Measurements from ENCODE around the gene OR52K1.
A peak's percentile ranks its signal among the peaks of the same experiment; 100 is the strongest.
"Not testable (repeated sequence)": the region's sequence is repeated elsewhere in the genome, so short reads cannot be mapped to it uniquely, and the experiment has no call there.

The OR52K1 gene

DNA sequence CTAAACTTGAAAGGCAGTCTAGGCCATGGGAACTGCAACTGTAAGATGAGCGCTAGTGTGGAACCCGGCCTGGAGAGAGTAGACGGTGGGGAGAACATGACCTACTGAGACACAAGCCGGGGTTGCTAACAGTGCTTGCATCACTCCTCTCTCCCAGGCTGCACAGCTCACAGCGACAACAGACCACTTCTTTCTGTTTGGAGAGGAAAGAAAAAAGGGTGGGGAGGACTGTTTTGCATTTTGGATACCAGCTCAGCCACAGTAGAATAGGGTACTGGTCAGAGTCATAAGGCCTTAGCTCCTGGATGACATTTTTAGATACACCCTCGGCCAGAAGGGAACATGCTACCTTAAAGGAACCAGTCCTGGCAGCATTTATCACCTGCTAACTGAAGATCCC lies 40.3 kb downstream of the OR52K1 start:
- DNase-seq (ENCODE audit: low spot score in 2 of 2) (no peak), ATAC-seq (no peak)
- Mint-ChIP-seq H3K4me3 (no peak overlapping the region), H3K27ac (no peak overlapping the region), H3K9me3 (no peaks in the 10 kb centered on the region), H3K36me3 (no peaks in the 10 kb centered on the region), H3K4me1 (no peaks in the 10 kb centered on the region)

DNA sequence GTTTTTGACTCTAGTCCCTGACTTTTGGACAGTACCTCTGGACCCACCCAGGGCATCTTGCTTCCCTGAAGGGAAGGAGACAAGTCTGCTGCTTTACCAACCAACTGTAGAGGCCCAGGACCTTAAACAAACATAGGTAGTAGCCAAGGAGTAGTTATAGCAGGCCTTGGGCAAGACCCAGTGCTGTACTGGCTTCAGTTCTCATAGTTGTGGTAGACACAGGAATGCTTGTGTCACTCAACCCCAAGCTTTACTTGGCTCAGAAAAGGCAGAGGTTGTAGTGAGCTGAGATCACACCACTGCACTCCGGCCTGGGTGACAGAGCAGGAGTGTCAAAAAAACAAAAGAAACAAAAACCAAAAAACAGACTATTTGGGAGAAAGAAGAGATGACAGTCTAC lies 41.2 kb downstream of the OR52K1 start:
- DNase-seq (ENCODE audit: low spot score in 2 of 2) (no peak), ATAC-seq (no peak)
- H3K27ac Mint-ChIP-seq: no peak overlapping the region
- no peaks in the 10 kb centered on the region for H3K4me1 Mint-ChIP-seq
- H3K9me3 Mint-ChIP-seq: no peaks in the 10 kb centered on the region
- no peaks in the 10 kb centered on the region for H3K36me3 Mint-ChIP-seq
- H3K4me3 Mint-ChIP-seq: no peak overlapping the region

GRCh38 chr11:4527926-4528325 lies 45.5 kb downstream of the OR52K1 start:
- Mint-ChIP-seq H3K4me1 (no peaks in the 10 kb centered on the region), H3K36me3 (no peaks in the 10 kb centered on the region), H3K9me3 (no peaks in the 10 kb centered on the region), H3K27ac (no peak overlapping the region), H3K4me3 (no peak overlapping the region)
- DNase-seq (ENCODE audit: low spot score in 2 of 2): no peak
- no peak for ATAC-seq

DNA sequence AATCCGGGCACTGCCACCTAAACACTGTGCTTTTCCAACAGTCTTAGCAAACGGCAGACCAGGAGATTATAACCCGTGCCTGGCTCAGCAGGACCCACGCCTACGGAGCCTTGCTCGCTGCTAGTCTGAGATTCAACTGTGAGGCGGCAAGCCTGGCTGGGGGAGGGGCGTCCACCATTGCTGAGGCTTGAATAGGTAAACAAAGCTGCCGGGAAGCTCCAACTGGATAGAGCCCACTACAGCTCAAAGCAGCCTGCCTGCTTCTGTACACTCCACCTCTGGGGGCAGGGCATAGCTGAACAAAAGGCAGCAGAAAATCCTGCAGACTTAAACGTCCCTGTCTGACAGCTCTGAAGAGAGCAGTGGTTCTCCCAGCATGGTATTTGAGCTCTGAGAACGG lies 49.2 kb downstream of the OR52K1 start:
- H3K36me3 Mint-ChIP-seq; ATAC-seq; H3K4me3 Mint-ChIP-seq; DNase-seq (ENCODE audit: low spot score in 2 of 2); H3K27ac Mint-ChIP-seq; H3K4me1 Mint-ChIP-seq; H3K9me3 Mint-ChIP-seq: not testable (repeated sequence)

- ATAC-seq (peak; percentile 72), DNase-seq (ENCODE audit: low spot score in 2 of 2) (peak; percentile 6 to 59)
- no peak overlapping the region for H3K4me3 Mint-ChIP-seq
- H3K27ac Mint-ChIP-seq: no peak overlapping the region
- no peaks in the 10 kb centered on the region for H3K4me1 Mint-ChIP-seq
- no peaks in the 10 kb centered on the region for H3K9me3 Mint-ChIP-seq
- no peaks in the 10 kb centered on the region for H3K36me3 Mint-ChIP-seq
Observed at GRCh38 chr11:4539603-4540219, 57.3 kb downstream of the OR52K1 start.

DNA sequence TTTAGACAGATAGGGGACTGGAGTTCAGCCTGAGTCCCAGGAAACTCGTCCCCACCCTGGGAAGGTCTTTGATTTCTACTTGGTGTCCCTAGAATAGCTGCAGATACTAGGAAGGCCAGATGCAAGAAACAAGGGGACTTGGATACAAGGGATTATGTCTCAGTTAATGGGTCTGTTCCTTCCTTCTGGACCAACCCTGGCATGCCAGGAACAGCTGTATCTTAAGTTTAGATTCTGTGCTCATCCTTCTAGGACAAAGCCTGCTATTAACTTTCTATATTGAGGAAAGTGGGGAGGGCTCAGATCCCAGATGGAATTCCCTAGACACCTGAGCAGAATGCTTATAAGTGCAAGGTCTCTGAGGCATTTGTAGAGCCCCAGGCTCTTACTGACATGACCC lies 58.6 kb downstream of the OR52K1 start:
- H3K4me1 Mint-ChIP-seq: no peaks in the 10 kb centered on the region
- H3K9me3 Mint-ChIP-seq: no peaks in the 10 kb centered on the region
- H3K4me3 Mint-ChIP-seq: no peak overlapping the region
- DNase-seq (ENCODE audit: low spot score in 2 of 2): no peak
- H3K36me3 Mint-ChIP-seq: no peaks in the 10 kb centered on the region
- H3K27ac Mint-ChIP-seq: no peak overlapping the region
- ATAC-seq: no peak

All from stimulated activated effector memory CD8-positive, alpha-beta T cell treated with anti-CD3 and anti-CD28 coated beads, Interleukin-12 subunit alpha, Interleukin-12 subunit beta, amount 100 ng/mL, for 72 hours (primary cell).